Fibroblast of skin of scalp (primary cell): ENCODE results near the gene JADE1.

ENCODE experiments used
- DNase-seq: peaks from one replicate; pipeline ENCODE4 v3.0.0-alpha.2; 2013

Gene JADE1

GRCh38 chr4:128879283-128879682 lies 69.8 kb downstream of the JADE1 start:
- no peak for DNase-seq

- no peak for DNase-seq
Observed at GRCh38 chr4:128879971-128880370, 70.5 kb downstream of the JADE1 start.

GRCh38 chr4:128880662-128881061 lies 71.2 kb downstream of the JADE1 start:
- DNase-seq, result no peak

GRCh38 chr4:128904821-128905220 lies 95.3 kb downstream of the JADE1 start:
- no peak for DNase-seq

GRCh38 chr4:128906581-128906980 lies 97.1 kb downstream of the JADE1 start:
- no peak for DNase-seq

- DNase-seq, result no peak
Observed at GRCh38 chr4:128907981-128908380, 98.5 kb downstream of the JADE1 start.

GRCh38 chr4:128908735-128909134 lies 99.2 kb downstream of the JADE1 start:
- DNase-seq, result no peak

GRCh38 chr4:128913228-128913627 lies 103.7 kb downstream of the JADE1 start:
- no peak for DNase-seq

GRCh38 chr4:128915544-128915943 lies 106.0 kb downstream of the JADE1 start:
- DNase-seq, result no peak

GRCh38 chr4:128916832-128917231 lies 107.3 kb downstream of the JADE1 start:
- no peak for DNase-seq

GRCh38 chr4:128917781-128918180 lies 108.3 kb downstream of the JADE1 start:
- no peak for DNase-seq

- DNase-seq, result no peak
Observed at GRCh38 chr4:128921954-128922353, 112.5 kb downstream of the JADE1 start.
